DND-41 (cell line): ENCODE measurements around the gene XPA.

Source experiments
- CTCF ChIP-seq: IDR thresholded peaks from 2 replicates; pipeline ENCODE4 v1.5.1; 2012; ENCODE audit warnings: borderline replicate concordance, low read length, moderate library complexity, mild to moderate bottlenecking; ENCODE audit not compliant: poor library complexity, severe bottlenecking; ENCODE audit errors: extremely low read depth
- EZH2 ChIP-seq: IDR thresholded peaks from 3 replicates; pipeline ENCODE4 v1.6.1; 2012; ENCODE audit warnings: borderline replicate concordance, low read depth, mild to moderate bottlenecking, moderate library complexity, low read length, inconsistent platforms; ENCODE audit not compliant: severe bottlenecking

GRCh38 chr9:97645720-97646119, 51.4 kb downstream of the XPA start:
- TF ChIP-seq CTCF, result no peak
- TF ChIP-seq EZH2, result no peak
